Skin of body (tissue), 2 donors: ENCODE measurements around the gene OPCML. TPM values are rescaled to one million over a fixed set of nuclear protein-coding genes. Genes with fewer than 3 reads are reported as not detected.

ENCODE experiments used
- DNase-seq: peaks from one replicate; lab custom pipeline; 2025; lab: John Stamatoyannopoulos, UW
- total RNA-seq: library from RNA; depleted of rRNA; stranded (reverse); fragments of >200 nt; gene quantifications from one replicate; pipeline ENCODE4 v1.2.3, GENCODE V29; 2014

The OPCML gene
- total RNA-seq, 1 donor from 2014 or later: 0.49 TPM

DNA sequence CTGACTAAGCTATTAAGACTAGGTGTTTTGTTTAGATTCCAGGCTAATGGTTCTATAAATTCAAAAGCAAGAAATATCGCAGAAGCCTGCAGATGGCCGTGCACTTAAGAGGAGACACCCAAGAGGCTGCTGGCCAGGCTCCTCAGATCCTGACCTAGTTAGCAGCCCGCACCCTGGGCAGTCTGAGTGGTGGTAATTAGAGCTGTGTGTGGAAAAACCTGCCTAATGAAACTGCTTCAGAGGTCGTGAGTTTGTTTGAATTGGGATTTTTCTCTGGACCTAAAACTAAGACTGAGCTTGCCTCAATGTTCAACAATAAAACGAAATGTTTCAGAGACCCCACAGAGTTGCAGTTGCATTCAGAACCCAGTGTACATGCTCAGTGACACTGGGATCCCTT lies 627.7 kb downstream of the OPCML start:
- no peak for DNase-seq

DNA sequence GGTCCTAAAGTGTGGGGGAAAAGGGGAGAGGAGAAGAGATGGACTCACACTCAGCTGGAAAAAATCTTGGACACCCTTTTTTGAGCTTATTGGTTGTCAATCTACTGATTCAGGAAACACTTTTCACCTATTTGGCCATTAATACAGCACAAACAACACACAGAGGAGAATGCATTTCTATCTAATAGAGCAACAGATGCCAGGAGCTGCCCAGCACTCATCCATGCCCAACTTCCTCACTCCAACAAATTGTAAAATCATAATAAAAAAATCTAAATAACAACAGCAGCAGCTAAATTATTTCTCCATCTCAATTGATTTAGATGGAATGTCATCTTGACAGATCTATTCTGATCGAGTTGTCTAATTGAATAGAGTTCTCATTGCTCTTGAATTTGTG lies 628.2 kb downstream of the OPCML start:
- no peak for DNase-seq

DNA sequence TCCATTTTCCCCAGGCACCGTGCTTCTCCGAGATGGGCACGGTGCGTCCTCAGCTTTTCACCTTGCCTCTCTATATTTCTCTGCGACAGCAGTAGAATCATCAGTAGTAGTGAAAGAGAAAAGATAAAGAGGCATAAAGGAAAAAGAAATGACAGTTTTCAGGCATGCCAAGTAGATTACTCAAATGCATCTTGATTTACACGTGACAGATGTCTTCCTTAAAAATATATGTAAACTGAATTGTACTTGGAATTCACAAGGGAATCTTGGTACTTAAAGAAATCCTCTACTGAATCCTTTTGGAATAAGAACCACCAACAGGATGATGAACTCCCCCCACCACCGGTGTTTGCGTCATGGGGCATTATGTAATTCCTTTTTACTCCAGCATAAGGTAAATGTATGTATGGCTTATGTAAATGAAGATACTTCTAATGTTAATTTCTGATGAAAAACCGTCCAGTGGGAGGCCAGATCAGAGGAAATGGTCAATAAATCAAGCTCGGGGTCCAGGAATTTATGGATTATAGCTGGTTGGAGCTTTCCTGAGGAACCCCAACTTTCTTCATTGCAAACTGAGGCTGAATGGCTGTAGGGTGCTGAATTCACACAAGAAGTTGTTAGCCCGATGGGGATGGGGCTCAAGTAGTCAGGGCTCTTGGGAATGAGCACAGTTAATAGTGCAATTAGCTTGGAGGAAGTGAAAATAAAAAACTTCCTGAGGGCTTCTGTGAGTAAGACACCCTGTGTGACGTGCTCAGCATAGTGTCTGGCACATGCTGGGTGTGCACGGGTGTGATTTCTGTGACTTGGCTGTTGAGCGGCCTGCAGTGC lies 630.4 kb downstream of the OPCML start:
- no peak for DNase-seq

DNA sequence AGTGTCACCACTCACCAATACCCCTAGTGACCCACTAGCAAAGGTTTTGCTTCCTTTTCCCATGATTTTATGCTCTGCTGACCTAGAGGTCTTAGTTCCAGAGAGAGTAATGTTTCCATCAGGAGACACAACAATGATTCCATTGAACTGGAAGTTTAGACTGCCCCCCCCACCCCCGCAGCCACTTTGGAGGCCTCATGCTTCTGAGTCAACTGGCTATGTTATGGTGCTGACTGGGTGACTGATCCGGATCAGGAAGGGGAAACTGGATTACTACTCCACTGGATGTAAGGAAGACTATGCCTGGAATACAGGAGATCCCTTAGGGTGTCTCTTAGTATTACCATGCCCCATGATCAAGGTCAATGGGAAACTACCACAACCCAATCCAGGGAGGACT lies 633.6 kb downstream of the OPCML start:
- DNase-seq: no peak

DNA sequence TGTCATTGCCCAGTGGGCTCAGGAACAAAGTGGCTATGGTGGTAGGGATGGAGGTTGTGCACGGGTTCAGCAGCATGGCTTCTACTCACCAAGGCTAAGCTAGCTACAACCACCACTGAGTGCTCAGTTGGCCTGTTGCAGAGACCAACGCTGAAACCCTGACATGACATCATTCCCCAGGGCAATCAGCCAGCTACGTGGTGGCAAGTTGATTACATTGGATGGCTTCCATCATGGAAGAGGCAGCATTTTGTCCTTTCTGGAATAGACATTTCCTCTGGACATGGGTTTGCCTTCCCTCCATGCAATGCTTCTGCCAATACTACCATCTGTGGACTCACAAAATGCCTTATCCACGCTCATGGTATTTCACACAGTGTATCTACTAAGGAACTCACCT lies 634.3 kb downstream of the OPCML start:
- DNase-seq: no peak

DNA sequence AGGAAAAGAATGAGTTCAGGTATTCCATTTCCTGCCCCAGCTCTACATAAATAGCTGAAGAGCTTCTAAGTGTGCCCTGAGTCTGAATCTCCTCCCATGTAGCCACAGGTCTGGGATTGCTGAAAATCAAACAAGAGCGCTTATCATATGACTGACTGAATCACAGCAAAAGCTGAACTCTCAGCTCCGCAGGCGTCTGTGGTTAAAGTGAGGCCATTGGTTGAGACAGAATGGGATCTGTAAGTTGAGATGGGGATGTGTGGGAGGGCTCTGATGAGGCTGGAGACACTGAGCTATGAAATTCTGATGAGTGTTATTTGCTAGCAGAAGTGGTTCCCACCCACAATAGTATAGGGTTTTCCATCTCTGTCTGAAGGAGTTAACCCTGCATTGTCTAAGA lies 637.0 kb downstream of the OPCML start:
- DNase-seq: no peak

DNA sequence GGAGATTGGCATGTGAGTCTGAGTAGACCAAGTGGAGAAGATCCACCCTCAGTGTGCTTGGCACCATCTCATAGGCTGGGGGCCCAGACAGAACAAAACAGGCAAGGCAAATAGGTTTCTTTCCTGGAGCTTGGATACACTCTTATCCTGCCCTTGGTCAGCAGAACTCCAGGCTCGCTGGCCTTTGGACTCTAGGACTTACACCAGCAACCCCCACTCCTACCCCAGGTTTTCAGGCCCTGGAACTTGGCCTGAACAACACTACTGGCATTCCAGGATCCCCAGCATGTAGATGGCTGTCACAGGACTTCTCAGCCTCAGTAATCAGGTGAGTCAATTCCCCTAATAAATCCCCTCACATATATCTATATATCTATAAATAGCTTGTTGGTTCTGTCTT lies 637.7 kb downstream of the OPCML start:
- no peak for DNase-seq

DNA sequence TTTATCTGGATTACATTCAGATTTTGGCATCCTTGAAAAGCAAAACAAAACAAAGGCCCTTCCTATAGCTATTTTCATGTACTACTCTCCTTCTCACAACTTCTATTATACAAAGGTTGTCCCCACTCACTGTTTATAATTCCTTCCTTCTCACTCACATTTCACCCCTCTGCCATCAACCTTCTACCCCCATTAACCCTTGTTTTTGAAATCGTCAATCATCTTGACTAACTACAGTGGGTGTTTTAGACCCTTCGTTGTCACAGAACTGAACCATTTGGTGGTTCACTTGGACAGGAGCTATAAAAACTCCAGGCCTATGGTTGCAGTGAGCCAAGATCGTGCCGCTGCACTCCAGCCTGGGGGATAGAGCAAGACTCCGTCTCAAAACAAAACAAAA lies 639.4 kb downstream of the OPCML start:
- DNase-seq: no peak

DNA sequence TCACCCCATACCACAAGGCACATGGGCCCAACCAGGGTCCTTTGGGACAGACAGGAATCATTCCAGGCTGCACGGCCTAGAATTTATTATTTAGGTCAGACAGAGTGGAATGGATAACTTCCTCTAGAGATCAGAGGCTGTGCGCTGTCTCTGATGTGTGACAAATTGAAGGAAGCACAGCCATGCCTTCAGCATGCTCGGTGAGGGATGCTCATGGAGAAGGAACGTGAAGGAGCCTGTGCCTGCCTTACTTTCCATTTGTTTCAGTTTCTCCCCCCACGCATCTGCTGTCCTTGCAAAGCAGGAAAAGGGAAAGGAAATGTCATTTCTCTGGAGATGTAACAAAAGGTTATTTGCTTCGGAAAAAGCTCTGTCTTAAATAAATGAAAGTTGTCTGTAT lies 644.1 kb downstream of the OPCML start:
- no peak for DNase-seq

DNA sequence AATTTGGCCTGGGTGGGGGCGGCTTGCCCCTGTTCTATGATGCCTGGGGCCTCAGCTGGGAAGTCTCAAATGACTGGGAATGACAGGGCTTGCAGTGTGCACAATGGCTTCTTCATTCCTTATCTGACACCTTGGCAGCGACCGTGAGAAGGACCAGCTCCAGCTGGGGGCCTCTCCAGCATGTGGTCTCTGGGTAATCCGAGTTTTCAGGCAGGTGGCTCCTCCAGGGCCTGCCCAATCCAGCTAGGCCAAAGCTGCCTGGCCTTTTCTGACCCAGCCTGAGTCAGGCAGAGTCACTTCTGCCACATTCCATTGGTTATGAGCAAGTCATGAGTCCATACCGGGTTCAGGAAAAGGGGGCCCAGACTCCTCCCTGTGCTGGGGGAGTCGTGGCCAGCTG lies 646.0 kb downstream of the OPCML start:
- no peak for DNase-seq

DNA sequence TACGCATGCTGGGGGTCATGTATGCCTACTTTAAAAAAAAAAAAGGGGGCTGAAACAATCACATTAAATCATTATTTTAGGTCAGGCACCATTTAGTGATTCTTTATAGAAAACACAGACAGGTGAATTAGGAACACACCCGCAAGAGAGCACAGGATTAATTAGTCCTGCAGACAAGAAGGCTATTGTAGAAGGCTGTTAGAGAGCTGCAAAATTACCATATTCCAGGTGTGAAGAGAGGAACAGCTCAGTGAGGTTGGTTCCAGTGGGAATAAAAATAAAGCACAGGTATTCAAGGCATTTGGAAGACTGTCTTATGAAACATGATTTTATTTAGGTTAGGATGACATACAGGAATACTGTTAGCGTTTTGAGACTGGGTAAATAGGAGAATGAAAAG lies 649.1 kb downstream of the OPCML start:
- DNase-seq: no peak

DNA sequence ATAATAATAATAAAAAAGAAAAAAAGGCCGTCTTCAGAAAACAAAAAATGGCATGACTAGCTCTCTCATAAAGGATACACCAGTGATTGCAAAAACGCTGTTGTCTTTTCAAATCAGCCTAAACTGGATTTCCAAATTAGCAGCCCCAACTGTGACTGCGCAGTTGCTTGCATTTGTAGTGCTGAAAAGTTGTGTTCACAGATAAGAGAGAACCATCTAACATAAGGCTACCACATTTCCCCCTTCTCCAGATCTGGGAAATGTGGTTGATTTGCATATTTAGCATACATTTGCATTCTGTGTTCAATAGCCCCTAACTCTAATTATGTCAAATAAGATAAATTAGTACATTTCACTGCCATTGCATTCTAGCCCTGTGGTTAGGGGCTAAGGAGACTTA lies 650.7 kb downstream of the OPCML start:
- no peak for DNase-seq

DNA sequence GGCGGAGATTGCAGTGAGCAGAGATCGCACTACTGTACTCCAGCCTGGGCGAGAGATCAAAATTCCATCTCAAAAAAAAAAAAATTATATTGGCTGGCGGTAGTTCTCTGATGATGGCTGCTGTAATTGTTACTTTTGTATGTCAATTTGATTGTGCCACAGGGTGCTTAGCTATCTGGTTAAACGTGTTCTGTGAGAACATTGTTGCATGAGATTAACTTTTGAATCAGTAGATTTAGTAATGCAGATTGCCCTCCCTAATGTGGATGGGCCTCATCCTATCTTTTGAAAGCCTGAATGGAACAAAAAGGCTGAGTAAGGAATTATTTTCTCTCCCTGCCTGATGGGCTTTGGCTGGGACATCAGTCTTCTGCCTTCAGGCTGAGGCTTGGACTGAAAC lies 654.2 kb downstream of the OPCML start:
- DNase-seq: no peak

DNA sequence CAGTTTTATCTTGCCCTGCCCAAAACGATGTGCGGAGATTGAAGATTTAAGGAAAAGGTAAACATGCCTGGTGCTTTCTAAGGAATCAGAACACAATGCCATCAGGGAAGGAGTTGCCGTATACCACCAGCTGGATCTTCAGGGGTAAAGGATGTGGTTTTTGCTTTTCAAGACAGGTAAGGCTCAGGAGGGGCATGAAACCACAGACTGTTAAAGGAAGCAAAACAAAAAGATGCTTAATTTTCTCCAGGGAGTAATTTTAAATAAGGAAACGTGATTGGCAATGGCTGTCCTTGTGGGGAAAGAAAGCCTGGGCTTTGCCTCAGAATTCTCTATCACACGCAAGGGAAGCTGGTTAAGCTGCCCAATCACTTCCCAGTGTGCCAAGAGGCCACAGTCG lies 655.6 kb downstream of the OPCML start:
- no peak for DNase-seq

DNA sequence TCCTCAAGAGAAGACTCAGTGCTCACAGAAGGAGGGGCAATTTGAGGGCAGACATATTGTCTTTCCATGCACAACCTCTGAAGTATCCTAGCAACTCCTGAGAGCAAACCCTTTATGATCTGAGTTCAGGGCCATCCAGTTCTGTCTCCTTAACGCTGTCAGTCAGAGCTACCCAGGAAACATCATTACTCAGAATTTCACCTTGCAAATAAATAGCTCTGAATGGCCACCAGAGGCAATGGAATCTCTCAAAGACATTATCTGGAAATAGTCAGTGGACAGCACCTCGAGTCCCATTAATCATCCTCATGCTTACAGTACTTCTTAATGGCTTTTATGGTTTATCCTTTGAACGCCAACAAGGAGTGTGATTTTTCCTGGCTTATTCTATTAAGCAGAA lies 656.1 kb downstream of the OPCML start:
- DNase-seq: no peak

DNA sequence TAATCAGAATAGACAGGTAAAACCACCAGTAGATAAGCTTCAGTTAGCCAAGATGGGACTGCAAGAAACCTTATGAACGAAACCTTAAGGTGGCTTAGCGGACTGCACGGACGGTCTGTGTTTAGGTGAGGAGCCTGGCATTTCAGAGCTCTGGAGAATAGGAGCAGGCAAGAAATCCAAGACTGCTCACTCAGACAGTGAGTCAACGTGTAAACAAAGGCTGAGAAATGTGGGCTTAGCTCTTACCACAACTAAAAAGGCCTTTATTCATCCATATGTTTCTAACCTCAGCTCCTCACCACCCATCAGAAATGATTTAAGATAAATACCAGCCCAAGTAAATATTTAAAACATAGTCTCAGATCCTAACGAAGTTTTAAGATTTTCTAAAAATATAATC lies 657.7 kb downstream of the OPCML start:
- DNase-seq: no peak

DNA sequence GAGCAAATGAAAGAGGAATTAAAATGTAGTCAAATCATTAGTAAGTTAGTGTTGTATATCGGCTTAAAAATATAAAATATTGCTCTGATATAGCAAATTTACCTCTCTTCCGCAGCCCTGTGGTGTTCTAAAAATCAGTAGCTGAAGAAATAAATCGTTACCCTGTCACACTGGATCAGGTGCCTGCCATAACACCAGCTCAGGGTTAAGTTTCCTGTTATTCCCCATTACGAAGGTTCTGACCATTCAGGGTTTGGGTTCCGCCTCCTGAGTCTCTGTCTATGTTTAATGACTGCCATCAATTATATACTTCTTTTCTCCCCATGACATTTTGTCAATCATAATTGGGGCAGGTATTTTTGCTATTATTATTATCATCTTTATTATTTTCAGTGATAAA lies 658.5 kb downstream of the OPCML start:
- DNase-seq: no peak

DNA sequence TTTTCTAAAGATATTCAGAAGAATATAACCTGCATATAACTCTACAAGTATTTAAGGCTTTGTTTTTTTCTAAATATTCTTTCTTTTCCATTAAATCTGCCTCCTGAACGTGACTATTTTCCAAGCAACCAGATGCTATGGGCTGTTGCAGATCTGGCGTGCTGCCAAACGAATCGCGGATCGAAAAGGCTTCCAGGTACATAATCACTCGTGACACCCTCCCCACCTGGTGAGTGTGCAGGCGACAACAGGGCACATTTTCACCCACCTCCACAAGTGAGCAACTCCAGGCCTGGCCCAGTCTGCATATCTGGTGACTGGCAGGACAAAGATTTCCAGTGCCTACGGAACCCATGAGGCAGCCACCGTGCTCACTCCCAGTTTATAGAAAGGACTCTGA lies 660.1 kb downstream of the OPCML start:
- no peak for DNase-seq

DNA sequence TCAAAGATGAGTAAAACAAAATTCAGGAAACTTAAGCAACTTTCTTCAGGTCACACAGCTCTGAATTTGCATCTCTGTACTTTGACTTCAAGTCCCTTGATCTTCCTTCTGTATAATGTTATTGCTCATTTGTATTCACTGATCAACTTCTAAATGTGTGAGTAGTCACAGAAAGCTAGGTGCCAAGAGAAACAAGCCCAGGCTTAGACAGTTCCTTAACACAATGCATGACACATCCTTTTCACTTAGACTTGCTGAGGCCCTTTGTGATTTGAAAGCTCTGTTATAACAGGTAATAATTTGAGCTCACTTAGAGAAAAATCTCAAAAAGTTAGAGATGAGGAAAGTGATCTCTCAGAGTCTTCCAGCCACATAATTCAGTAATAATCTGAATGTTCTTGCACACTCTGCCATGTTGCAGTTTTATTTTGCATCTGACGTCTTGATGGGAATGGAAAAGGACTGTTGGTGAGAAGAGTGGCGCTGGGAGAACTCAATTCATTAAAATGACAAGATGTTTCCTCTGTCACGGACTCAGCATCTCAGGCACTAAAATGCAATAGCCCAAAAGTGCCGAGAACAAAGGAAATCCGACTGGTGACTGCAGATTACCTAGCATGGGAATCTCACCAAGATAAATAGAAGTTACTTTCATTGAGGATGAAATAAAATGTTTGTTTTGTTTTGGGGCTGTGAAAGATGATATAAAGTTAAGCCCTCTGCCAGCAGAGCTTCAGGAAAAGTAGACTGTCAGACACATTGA lies 665.3 kb downstream of the OPCML start:
- no peak for DNase-seq

DNA sequence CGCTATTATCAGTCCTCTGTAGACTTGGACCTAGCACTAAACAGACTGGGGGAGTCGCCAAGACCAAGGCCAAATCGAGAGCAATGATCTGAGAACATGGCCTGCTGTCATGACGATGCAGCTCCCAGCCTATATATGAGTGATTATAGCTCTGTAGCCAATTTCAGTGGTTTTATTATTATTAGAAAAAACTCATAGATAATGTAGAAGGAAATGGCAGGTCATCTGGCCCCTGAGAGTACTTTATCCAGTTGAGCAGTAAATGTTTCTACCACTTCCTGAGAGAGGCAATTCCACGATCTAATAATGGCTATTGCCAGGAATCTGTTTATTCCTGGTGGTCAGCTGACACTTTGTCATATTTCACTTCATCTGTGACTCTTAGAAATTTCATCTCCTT lies 666.7 kb downstream of the OPCML start:
- no peak for DNase-seq

DNA sequence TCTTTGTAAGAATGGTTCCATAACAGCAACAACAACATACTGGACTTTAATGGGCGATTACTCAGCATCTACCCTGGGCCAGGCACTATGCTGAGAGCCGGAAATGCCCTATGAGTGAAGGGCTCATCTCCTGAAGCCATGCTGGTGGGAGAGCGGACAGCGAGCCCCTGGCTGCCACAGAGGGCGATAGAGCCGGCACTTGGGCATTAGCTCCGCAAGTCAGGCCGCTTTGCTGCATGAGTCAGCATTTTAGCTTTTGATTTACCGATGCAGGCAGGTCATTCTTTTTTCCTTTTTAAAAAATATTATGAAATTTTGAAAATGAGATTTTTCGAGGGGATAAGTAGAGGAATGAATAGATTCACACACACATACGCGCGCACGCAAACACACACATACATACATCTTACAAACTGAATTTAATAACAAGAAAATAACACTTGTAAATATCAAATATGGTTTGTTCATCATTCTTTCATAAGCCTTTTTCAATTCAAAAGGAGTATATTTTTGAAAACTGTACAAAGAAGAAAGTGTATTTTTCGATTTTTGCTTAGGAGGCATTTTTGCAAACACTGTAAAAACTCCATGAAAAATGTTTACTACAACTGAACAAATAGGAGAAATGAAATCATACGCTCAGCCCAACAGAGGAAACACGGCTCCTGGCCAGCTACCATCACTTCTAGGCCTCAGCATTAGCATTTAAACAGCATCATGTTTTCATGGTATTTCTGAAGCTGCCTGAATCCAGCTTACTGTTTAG lies 667.3 kb downstream of the OPCML start:
- DNase-seq: no peak

DNA sequence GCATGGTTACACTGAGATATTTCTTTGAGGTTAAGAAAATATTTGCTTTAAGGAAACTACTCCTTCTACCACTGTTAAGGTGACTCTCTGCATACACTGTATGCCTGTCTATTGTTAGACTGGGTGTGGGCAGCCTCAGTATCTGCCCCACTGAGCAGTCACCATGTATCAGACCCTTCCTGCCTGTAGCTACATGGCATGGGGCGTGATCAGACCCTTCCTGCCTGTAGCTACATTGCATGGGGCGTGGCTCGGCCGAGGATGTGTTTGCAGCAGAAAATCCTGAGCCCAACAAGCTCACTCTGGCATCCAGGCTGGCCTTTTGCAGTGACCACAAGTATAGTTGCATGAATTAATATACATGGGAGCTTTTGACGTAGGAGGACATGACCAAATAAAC lies 669.4 kb downstream of the OPCML start:
- no peak for DNase-seq
